GM23338 (cell line): ENCODE results near the gene SLC1A3. TPM values are rescaled to one million over a fixed set of nuclear protein-coding genes. Genes with fewer than 3 reads are reported as not detected.

Experiments used
- ATAC-seq: fragments of 200-7000 bp; cut with Tn5 transposase; 3 replicates; pipeline ENCODE4 v1.9.1; 2020
- DNase-seq: peaks from one replicate; pipeline ENCODE4 v3.0.0-alpha.2; 2015; ENCODE audit warnings: low spot score
- H2AFZ ChIP-seq: fragments of 200-600 bp; sonication (generic); 2 replicates; pipeline ENCODE4 v1.8.0; 2016; ENCODE audit warnings: antibody characterized with exemption, mild to moderate bottlenecking, moderate library complexity
- H3F3A ChIP-seq: fragments of 200-600 bp; sonication (generic); replicated peaks from 2 replicates; pipeline ENCODE4 v1.8.0; 2017; ENCODE audit warnings: antibody characterized with exemption, mixed run types, low read depth
- H3K27ac ChIP-seq: fragments of 200-600 bp; sonication (generic); 2 replicates; pipeline ENCODE4 v1.6.1; 2016; ENCODE audit warnings: low read depth
- H3K27me3 ChIP-seq: fragments of 200-600 bp; sonication (generic); 2 replicates; pipeline ENCODE4 v1.8.0; 2016; ENCODE audit warnings: mild to moderate bottlenecking, mixed run types, moderate library complexity; ENCODE audit not compliant: insufficient read depth
- H3K36me3 ChIP-seq: fragments of 200-600 bp; sonication (generic); 2 replicates; pipeline ENCODE4 v1.8.0; 2016; ENCODE audit warnings: mild to moderate bottlenecking; ENCODE audit not compliant: insufficient read depth
- H3K4me1 ChIP-seq: fragments of 200-600 bp; sonication (generic); 2 replicates; pipeline ENCODE4 v1.8.0; 2016; ENCODE audit warnings: mild to moderate bottlenecking, moderate library complexity; ENCODE audit not compliant: insufficient read depth
- H3K4me2 ChIP-seq: fragments of 200-600 bp; sonication (generic); 2 replicates; pipeline ENCODE4 v1.7.1; 2017; ENCODE audit warnings: mixed run types
- H3K4me3 ChIP-seq: fragments of 200-600 bp; sonication (generic); 2 replicates; pipeline ENCODE4 v1.6.1; 2016; ENCODE audit warnings: mixed run types
- H3K79me2 ChIP-seq: fragments of 200-600 bp; sonication (generic); replicated peaks from 2 replicates; pipeline ENCODE4 v1.8.0; 2017; ENCODE audit warnings: mild to moderate bottlenecking; ENCODE audit not compliant: insufficient read depth
- H3K9me2 ChIP-seq: fragments of 200-600 bp; sonication (generic); 2 replicates; pipeline ENCODE4 v1.8.0; 2017; ENCODE audit not compliant: insufficient read depth
- H4K20me1 ChIP-seq: fragments of 200-600 bp; sonication (generic); replicated peaks from 2 replicates; pipeline ENCODE4 v1.8.0; 2017; ENCODE audit warnings: mild to moderate bottlenecking; ENCODE audit not compliant: insufficient read depth
- H3K27ac Mint-ChIP-seq: 2 replicates; pipeline ENCODE4 v1.8.0; 2020; ENCODE audit warnings: inconsistent platforms, mild to moderate bottlenecking, moderate library complexity, mixed read lengths
- H3K27me3 Mint-ChIP-seq: 3 replicates; pipeline ENCODE4 v1.8.0; 2022; ENCODE audit warnings: low read depth, mild to moderate bottlenecking, moderate library complexity, mixed read lengths, inconsistent platforms; ENCODE audit not compliant: insufficient read depth, poor library complexity
- H3K36me3 Mint-ChIP-seq: 3 replicates; pipeline ENCODE4 v1.8.0; 2021; ENCODE audit warnings: low read depth, mild to moderate bottlenecking, inconsistent platforms, moderate library complexity, mixed read lengths
- H3K4me1 Mint-ChIP-seq: 3 replicates; pipeline ENCODE4 v1.8.0; 2020; ENCODE audit warnings: mild to moderate bottlenecking, inconsistent platforms, mixed read lengths
- H3K4me3 Mint-ChIP-seq: 3 replicates; pipeline ENCODE4 v1.8.0; 2021; ENCODE audit warnings: moderate library complexity, mild to moderate bottlenecking, inconsistent platforms, mixed read lengths
- H3K9me3 Mint-ChIP-seq: 3 replicates; pipeline ENCODE4 v1.8.0; 2020; ENCODE audit warnings: moderate library complexity, mild to moderate bottlenecking, inconsistent platforms, mixed read lengths
- CREB1 ChIP-seq: fragments of 250-450 bp; sonication (Bioruptor Pico); IDR thresholded peaks from 2 replicates; pipeline ENCODE4 v1.5.0; 2020; ENCODE audit warnings: low read depth, mild to moderate bottlenecking, moderate library complexity
- EZH2 ChIP-seq: fragments of 200-600 bp; sonication (generic); IDR thresholded peaks from one replicate; pipeline ENCODE4 v1.8.0; 2017; ENCODE audit warnings: antibody characterized with exemption, mild to moderate bottlenecking, low read depth; ENCODE audit not compliant: unreplicated experiment
- EZH2phosphoT487 ChIP-seq: fragments of 200-600 bp; sonication (generic); IDR thresholded peaks from one replicate; pipeline ENCODE4 v1.8.1; 2018; ENCODE audit warnings: antibody characterized with exemption; ENCODE audit not compliant: unreplicated experiment
- JUNB ChIP-seq: IDR thresholded peaks from one replicate; pipeline ENCODE4 v1.6.1; 2016; ENCODE audit warnings: antibody characterized with exemption; ENCODE audit not compliant: unreplicated experiment
- NANOG ChIP-seq: IDR thresholded peaks from 2 replicates; pipeline ENCODE4 v1.6.1; 2016; ENCODE audit warnings: antibody characterized with exemption, borderline replicate concordance
- POLR2AphosphoS5 ChIP-seq: IDR thresholded peaks from 2 replicates; pipeline ENCODE4 v1.6.1; 2016; ENCODE audit warnings: antibody characterized with exemption, low read depth
- STAT1 ChIP-seq: IDR thresholded peaks from one replicate; pipeline ENCODE4 v1.6.1; 2016; ENCODE audit warnings: antibody characterized with exemption; ENCODE audit not compliant: unreplicated experiment
- ZNF114 ChIP-seq: fragments of 250-450 bp; sonication (Bioruptor Pico); IDR thresholded peaks from 2 replicates; pipeline ENCODE4 v1.5.0; 2020; ENCODE audit warnings: mild to moderate bottlenecking, moderate library complexity
- ZNF331 ChIP-seq: fragments of 250-450 bp; sonication (Bioruptor Pico); IDR thresholded peaks from 2 replicates; pipeline ENCODE4 v1.5.0; 2020; ENCODE audit warnings: low read depth, mild to moderate bottlenecking, moderate library complexity
- polyA plus RNA-seq: library from polyadenylated mRNA; unstranded; fragments of >200 nt; fragmentation: Nextera tagmentation; extraction: Ambion mirVana; gene quantifications from 2 replicates; pipeline ENCODE4 v1.2.1, GENCODE V29; 2016
- total RNA-seq: library from RNA; depleted of rRNA; stranded (reverse); fragments of >200 nt; shearing (Covaris generic); gene quantifications from 2 replicates; pipeline ENCODE4 v1.2.3, GENCODE V29; 2014
- TF ChIP-seq, protein P1 (sequence below): IDR thresholded peaks from 2 replicates; pipeline ENCODE4 v1.6.1; 2016; ENCODE audit warnings: antibody characterized with exemption
- TF ChIP-seq, protein P2 (sequence below), 2 experiments: fragments of 200-600 bp in 1 of 2; sonication (generic) in 1 of 2; conservative IDR thresholded peaks; 2 replicates each; pipeline versions ENCODE4 v1.5.1 to v1.6.1; 2016 to 2017; ENCODE audit warnings: antibody characterized with exemption in 2 of 2, low read depth in 2 of 2, mild to moderate bottlenecking in 2 of 2, moderate library complexity in 1 of 2
- TF ChIP-seq, protein P3 (sequence below): fragments of 250-450 bp; sonication (Bioruptor Pico); IDR thresholded peaks from 2 replicates; pipeline ENCODE4 v1.5.0; 2020; ENCODE audit warnings: mild to moderate bottlenecking, moderate library complexity

SLC1A3 gene
- total and polyA plus RNA-seq, 2 experiments from 2014 or later, result 29.0 to 40.7 TPM

DNA sequence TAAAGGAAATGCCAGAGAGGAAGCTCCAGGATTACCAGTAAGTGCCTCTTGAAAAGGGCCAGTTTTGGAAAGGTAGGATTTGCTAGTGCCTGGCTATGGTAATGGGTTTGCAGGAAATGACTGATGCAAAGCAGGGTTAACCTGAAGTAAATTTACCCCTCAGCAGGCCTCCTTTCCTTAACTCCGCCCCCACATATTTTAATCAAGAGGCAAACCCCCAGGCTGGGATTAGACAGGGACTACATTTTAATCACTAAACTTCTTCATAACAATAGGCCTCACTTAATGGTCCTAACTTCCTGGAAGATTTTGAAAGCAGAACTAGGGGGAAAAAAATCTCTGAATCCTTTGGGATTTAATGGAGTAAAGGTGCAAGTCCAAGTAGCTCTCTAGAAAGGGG, 10.2 kb upstream of the SLC1A3 start:
- Mint-ChIP-seq H3K27ac (peak overlapping the region; percentile 74), H3K36me3 (peaks cover 4% of the 10 kb centered on the region), H3K4me3 (peak overlapping the region; percentile 29; the same call in 1 of the 3 replicates), H3K4me1 (peaks cover 50% of the 10 kb centered on the region), H3K27me3 (peaks cover 8% of the 10 kb centered on the region), H3K9me3 (peaks cover 4% of the 10 kb centered on the region; the same call in 1 of the 3 replicates)
- H4K20me1 ChIP-seq, result no peaks in the 10 kb centered on the region
- peak overlapping the region; percentile 96 for H3K27ac ChIP-seq
- peak overlapping the region; percentile 63 for H3K4me2 ChIP-seq
- peak overlapping the region; percentile 39 for H3K4me3 ChIP-seq
- no peak for TF ChIP-seq JUNB
- peak; percentile 49; the same call in 1 of the 2 replicates for TF ChIP-seq NANOG
- H3K36me3 ChIP-seq, result no peaks in the 10 kb centered on the region
- peak; percentile 62 for ATAC-seq
- H3K27me3 ChIP-seq, result no peaks in the 10 kb centered on the region
- DNase-seq, result peak; percentile 75
- no peaks in the 10 kb centered on the region; the same call in 1 of the 2 replicates for H3F3A ChIP-seq
- peaks cover 12% of the 10 kb centered on the region; the same call in 1 of the 2 replicates for H3K9me2 ChIP-seq
- H2AFZ ChIP-seq, result no peak overlapping the region
- no peaks in the 10 kb centered on the region for H3K79me2 ChIP-seq
- peaks cover 44% of the 10 kb centered on the region for H3K4me1 ChIP-seq

DNA sequence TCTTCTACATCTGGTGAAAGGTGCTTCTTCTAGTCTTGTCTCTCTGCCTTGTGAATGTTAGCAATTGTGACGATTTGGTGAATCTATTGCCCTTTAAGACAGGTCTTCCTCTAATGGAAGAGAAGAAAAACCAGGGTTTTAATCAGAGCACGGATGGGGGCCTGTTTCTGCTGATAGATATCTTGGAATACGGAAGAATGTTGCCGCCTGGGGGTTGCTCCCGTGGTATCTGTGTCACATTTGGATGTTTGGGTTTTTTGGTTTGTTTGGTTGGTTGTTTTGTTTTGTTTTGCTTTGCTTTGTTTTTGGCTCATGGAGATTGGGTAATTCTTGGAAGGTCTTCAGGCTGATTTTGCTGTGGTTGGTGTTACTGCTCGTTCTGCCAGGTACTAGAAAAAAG, 9.7 kb upstream of the SLC1A3 start:
- Mint-ChIP-seq H3K27ac (peak overlapping the region; percentile 74), H3K9me3 (peaks cover 4% of the 10 kb centered on the region; the same call in 1 of the 3 replicates), H3K4me3 (peak overlapping the region; percentile 4; the same call in 1 of the 3 replicates), H3K27me3 (peaks cover 8% of the 10 kb centered on the region), H3K4me1 (peaks cover 47% of the 10 kb centered on the region), H3K36me3 (peaks cover 4% of the 10 kb centered on the region)
- H3K27ac ChIP-seq, result peak overlapping the region; percentile 96
- H3K27me3 ChIP-seq, result no peaks in the 10 kb centered on the region
- peak overlapping the region; percentile 39 for H3K4me3 ChIP-seq
- no peak for ATAC-seq
- peak overlapping the region; percentile 63 for H3K4me2 ChIP-seq
- no peaks in the 10 kb centered on the region for H3K79me2 ChIP-seq
- no peak overlapping the region for H2AFZ ChIP-seq
- peaks cover 12% of the 10 kb centered on the region; the same call in 1 of the 2 replicates for H3K9me2 ChIP-seq
- H3F3A ChIP-seq, result no peaks in the 10 kb centered on the region; the same call in 1 of the 2 replicates
- peaks cover 39% of the 10 kb centered on the region for H3K4me1 ChIP-seq
- DNase-seq, result peak; percentile 26
- no peaks in the 10 kb centered on the region for H4K20me1 ChIP-seq
- no peaks in the 10 kb centered on the region for H3K36me3 ChIP-seq
- TF ChIP-seq, protein P1, sequence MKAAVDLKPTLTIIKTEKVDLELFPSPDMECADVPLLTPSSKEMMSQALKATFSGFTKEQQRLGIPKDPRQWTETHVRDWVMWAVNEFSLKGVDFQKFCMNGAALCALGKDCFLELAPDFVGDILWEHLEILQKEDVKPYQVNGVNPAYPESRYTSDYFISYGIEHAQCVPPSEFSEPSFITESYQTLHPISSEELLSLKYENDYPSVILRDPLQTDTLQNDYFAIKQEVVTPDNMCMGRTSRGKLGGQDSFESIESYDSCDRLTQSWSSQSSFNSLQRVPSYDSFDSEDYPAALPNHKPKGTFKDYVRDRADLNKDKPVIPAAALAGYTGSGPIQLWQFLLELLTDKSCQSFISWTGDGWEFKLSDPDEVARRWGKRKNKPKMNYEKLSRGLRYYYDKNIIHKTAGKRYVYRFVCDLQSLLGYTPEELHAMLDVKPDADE, result no peak
- no peak for TF ChIP-seq STAT1
- TF ChIP-seq EZH2phosphoT487, result no peak
- TF ChIP-seq POLR2AphosphoS5, result no peak
- TF ChIP-seq EZH2, result no peak
- TF ChIP-seq JUNB, result no peak
- no peak for TF ChIP-seq NANOG
- no peak for TF ChIP-seq ZNF114 (CRISPR knock-in tag)
- TF ChIP-seq, protein P2, sequence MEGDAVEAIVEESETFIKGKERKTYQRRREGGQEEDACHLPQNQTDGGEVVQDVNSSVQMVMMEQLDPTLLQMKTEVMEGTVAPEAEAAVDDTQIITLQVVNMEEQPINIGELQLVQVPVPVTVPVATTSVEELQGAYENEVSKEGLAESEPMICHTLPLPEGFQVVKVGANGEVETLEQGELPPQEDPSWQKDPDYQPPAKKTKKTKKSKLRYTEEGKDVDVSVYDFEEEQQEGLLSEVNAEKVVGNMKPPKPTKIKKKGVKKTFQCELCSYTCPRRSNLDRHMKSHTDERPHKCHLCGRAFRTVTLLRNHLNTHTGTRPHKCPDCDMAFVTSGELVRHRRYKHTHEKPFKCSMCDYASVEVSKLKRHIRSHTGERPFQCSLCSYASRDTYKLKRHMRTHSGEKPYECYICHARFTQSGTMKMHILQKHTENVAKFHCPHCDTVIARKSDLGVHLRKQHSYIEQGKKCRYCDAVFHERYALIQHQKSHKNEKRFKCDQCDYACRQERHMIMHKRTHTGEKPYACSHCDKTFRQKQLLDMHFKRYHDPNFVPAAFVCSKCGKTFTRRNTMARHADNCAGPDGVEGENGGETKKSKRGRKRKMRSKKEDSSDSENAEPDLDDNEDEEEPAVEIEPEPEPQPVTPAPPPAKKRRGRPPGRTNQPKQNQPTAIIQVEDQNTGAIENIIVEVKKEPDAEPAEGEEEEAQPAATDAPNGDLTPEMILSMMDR (conservative IDR thresholded peaks at IDR 0.05; ENCODE audit: low read depth in 2 of 2), result no peak
- TF ChIP-seq ZNF331 (CRISPR knock-in tag), result no peak
- no peak for TF ChIP-seq CREB1 (CRISPR knock-in tag)
- TF ChIP-seq, protein P3, sequence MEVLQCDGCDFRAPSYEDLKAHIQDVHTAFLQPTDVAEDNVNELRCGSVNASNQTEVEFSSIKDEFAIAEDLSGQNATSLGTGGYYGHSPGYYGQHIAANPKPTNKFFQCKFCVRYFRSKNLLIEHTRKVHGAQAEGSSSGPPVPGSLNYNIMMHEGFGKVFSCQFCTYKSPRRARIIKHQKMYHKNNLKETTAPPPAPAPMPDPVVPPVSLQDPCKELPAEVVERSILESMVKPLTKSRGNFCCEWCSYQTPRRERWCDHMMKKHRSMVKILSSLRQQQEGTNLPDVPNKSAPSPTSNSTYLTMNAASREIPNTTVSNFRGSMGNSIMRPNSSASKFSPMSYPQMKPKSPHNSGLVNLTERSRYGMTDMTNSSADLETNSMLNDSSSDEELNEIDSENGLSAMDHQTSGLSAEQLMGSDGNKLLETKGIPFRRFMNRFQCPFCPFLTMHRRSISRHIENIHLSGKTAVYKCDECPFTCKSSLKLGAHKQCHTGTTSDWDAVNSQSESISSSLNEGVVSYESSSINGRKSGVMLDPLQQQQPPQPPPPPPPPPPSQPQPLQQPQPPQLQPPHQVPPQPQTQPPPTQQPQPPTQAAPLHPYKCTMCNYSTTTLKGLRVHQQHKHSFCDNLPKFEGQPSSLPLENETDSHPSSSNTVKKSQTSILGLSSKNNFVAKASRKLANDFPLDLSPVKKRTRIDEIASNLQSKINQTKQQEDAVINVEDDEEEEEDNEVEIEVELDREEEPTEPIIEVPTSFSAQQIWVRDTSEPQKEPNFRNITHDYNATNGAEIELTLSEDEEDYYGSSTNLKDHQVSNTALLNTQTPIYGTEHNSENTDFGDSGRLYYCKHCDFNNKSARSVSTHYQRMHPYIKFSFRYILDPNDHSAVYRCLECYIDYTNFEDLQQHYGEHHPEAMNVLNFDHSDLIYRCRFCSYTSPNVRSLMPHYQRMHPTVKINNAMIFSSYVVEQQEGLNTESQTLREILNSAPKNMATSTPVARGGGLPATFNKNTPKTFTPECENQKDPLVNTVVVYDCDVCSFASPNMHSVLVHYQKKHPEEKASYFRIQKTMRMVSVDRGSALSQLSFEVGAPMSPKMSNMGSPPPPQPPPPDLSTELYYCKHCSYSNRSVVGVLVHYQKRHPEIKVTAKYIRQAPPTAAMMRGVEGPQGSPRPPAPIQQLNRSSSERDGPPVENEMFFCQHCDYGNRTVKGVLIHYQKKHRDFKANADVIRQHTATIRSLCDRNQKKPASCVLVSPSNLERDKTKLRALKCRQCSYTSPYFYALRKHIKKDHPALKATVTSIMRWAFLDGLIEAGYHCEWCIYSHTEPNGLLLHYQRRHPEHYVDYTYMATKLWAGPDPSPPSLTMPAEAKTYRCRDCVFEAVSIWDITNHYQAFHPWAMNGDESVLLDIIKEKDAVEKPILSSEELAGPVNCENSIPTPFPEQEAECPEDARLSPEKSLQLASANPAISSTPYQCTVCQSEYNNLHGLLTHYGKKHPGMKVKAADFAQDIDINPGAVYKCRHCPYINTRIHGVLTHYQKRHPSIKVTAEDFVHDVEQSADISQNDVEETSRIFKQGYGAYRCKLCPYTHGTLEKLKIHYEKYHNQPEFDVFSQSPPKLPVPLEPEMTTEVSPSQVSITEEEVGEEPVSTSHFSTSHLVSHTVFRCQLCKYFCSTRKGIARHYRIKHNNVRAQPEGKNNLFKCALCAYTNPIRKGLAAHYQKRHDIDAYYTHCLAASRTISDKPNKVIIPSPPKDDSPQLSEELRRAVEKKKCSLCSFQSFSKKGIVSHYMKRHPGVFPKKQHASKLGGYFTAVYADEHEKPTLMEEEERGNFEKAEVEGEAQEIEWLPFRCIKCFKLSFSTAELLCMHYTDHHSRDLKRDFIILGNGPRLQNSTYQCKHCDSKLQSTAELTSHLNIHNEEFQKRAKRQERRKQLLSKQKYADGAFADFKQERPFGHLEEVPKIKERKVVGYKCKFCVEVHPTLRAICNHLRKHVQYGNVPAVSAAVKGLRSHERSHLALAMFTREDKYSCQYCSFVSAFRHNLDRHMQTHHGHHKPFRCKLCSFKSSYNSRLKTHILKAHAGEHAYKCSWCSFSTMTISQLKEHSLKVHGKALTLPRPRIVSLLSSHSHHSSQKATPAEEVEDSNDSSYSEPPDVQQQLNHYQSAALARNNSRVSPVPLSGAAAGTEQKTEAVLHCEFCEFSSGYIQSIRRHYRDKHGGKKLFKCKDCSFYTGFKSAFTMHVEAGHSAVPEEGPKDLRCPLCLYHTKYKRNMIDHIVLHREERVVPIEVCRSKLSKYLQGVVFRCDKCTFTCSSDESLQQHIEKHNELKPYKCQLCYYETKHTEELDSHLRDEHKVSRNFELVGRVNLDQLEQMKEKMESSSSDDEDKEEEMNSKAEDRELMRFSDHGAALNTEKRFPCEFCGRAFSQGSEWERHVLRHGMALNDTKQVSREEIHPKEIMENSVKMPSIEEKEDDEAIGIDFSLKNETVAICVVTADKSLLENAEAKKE (CRISPR knock-in tag), result no peak
